Measurements from ENCODE around the gene DAAM1.
A peak's percentile ranks its signal among the peaks of the same experiment; 100 is the strongest.

The DAAM1 gene

GRCh38 chr14:59305836-59306555 lies 117.5 kb downstream of the DAAM1 start:
- Histone ChIP-seq H3K9me3 (no peaks in the 10 kb centered on the region), H3K27ac (peak overlapping the region; percentile 40 to 51), H3K4me1 (peaks cover 0 to 83% (median 46%) of the 10 kb centered on the region in 4 donors), H3K27me3 (no peaks in the 10 kb centered on the region), H3K36me3 (no peaks in the 10 kb centered on the region), H3K4me3 (no peak overlapping the region)
- intact Hi-C loops (cut with DNase I; ENCODE audit: low total_unique reads) = no loop called here
- TF ChIP-seq CTCF (IDR thresholded peaks at IDR 0.05) = no peak
- no peak for DNase-seq

- no peaks in the 10 kb centered on the region for H3K27me3 ChIP-seq
- intact Hi-C loops (cut with DNase I; ENCODE audit: low total_unique reads) = no loop called here
- peak overlapping the region in 1 of 2 donors; percentile 40 for H3K27ac ChIP-seq
- no peaks in the 10 kb centered on the region for H3K9me3 ChIP-seq
- peaks cover 0 to 83% (median 43%) of the 10 kb centered on the region in 4 donors for H3K4me1 ChIP-seq
- H3K36me3 ChIP-seq = no peaks in the 10 kb centered on the region
- TF ChIP-seq CTCF (IDR thresholded peaks at IDR 0.05) = no peak
- no peak for DNase-seq
- H3K4me3 ChIP-seq = no peak overlapping the region
These were observed 118.3 kb downstream of the DAAM1 start for GRCh38 chr14:59306775-59307174.

GRCh38 chr14:59308086-59308485 lies 119.6 kb downstream of the DAAM1 start:
- no peak for DNase-seq
- Histone ChIP-seq H3K4me1 (peaks cover 0 to 85% (median 40%) of the 10 kb centered on the region in 4 donors), H3K27ac (peak overlapping the region; percentile 27 to 56), H3K9me3 (no peaks in the 10 kb centered on the region), H3K36me3 (no peaks in the 10 kb centered on the region), H3K4me3 (no peak overlapping the region), H3K27me3 (no peaks in the 10 kb centered on the region)
- intact Hi-C loops (cut with DNase I; ENCODE audit: low total_unique reads) = no loop called here
- TF ChIP-seq CTCF (IDR thresholded peaks at IDR 0.05) = no peak

GRCh38 chr14:59308673-59309072 lies 120.2 kb downstream of the DAAM1 start:
- DNase-seq = no peak
- intact Hi-C loops (cut with DNase I; ENCODE audit: low total_unique reads) = no loop called here
- peak overlapping the region; percentile 27 to 56 for H3K27ac ChIP-seq

GRCh38 chr14:59309291-59309900 lies 120.9 kb downstream of the DAAM1 start:
- no peak overlapping the region for H3K4me3 ChIP-seq
- H3K27me3 ChIP-seq = no peaks in the 10 kb centered on the region
- peak overlapping the region; percentile 27 to 56 for H3K27ac ChIP-seq
- intact Hi-C loops (cut with DNase I; ENCODE audit: low total_unique reads) = no loop called here
- no peak for DNase-seq
- peaks cover 0 to 97% (median 47%) of the 10 kb centered on the region in 4 donors for H3K4me1 ChIP-seq
- H3K9me3 ChIP-seq = no peaks in the 10 kb centered on the region
- no peaks in the 10 kb centered on the region for H3K36me3 ChIP-seq
- TF ChIP-seq CTCF (IDR thresholded peaks at IDR 0.05) = no peak

More at GRCh38 chr14:59308673-59309072, 120.2 kb downstream of the DAAM1 start:
- H3K9me3 ChIP-seq = no peaks in the 10 kb centered on the region
- peaks cover 0 to 91% (median 44%) of the 10 kb centered on the region in 4 donors for H3K4me1 ChIP-seq
- TF ChIP-seq CTCF (IDR thresholded peaks at IDR 0.05) = no peak
- no peaks in the 10 kb centered on the region for H3K27me3 ChIP-seq
- H3K4me3 ChIP-seq = no peak overlapping the region
- H3K36me3 ChIP-seq = no peaks in the 10 kb centered on the region

All from tibial artery (tissue), 4 donors.